OCI-LY3 (cell line): ENCODE measurements around the gene TAPBP.

ENCODE experiments used
- CTCF ChIP-seq: fragments of 200-600, 300-600 bp; sonication (generic); IDR thresholded peaks from 2 replicates; pipeline ENCODE4 v1.5.1; 2014; ENCODE audit warnings: antibody characterized with exemption, low read length, low read depth
- EZH2phosphoT487 ChIP-seq: fragments of 200-600 bp; shearing (Covaris generic); IDR thresholded peaks from 2 replicates; pipeline ENCODE4 v1.6.1; 2018; ENCODE audit warnings: antibody characterized with exemption, mixed run types, low read depth

GRCh38 chr6:33319939-33320314 lies 6.0 kb upstream of the TAPBP start:
- no peak for TF ChIP-seq EZH2phosphoT487
- TF ChIP-seq CTCF, result no peak
